ENCODE data around the gene SLC2A1. TPM values are rescaled to one million over a fixed set of nuclear protein-coding genes. Genes with fewer than 3 reads are reported as not detected.
A peak's percentile ranks its signal among the peaks of the same experiment; 100 is the strongest.
"Not testable (repeated sequence)": the region's sequence is repeated elsewhere in the genome, so short reads cannot be mapped to it uniquely, and the experiment has no call there.

SLC2A1 gene
- total RNA-seq, 4 donors from 2014 or later = 238 to 883 (median 448) TPM

DNA sequence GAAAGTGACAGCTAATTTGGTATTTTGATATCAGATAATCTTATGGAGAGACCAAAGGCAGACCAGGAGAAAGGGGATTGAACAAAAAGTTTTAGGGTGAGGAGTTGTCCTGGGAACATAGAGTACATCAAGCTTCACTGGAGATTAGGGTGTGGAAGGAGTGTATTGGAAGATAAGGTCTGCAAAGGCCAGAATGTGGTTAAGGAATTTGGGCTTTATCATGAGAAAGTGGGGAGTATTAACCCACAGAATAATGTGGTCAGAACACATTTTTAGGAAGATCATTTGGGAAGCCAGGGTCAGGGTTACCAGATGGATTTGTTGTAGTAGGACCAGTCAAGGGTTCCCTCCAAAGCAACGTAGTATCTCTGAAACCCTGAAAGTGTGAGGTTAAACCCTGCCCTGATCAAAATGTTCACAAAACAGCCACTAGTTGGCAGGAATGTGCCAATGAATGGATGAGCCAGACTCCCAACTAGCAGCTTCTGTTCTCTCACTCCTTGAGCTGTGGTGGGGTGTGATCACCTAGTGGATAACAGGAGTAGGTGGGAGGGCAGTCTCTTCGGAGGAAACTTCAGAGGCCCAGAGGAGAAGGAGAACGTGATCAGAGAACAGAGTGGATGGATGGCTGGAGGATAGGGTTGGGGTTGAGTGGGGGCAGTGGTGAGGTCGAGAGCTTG, 35.8 kb downstream of the SLC2A1 start:
- DNase-seq = no peak
- 16 to 24% methylated on average over 4 of the region's 4 CpGs for WGBS, 2 donors
- intact Hi-C loops (cut with DNase I) = no loop called here
- Histone ChIP-seq H3K27ac (peak overlapping the region; percentile 91 to 96 (median 94)), H3K36me3 (peaks cover 11 to 28% (median 18%) of the 10 kb centered on the region in 3 donors), H3K27me3 (no peaks in the 10 kb centered on the region), H3K4me1 (peaks cover 7 to 45% (median 11%) of the 10 kb centered on the region in 3 donors), H3K4me3 (no peak overlapping the region), H3K9me3 (no peaks in the 10 kb centered on the region)
- no peak for TF ChIP-seq POLR2A (IDR thresholded peaks at IDR 0.05)
- TF ChIP-seq, protein P1, sequence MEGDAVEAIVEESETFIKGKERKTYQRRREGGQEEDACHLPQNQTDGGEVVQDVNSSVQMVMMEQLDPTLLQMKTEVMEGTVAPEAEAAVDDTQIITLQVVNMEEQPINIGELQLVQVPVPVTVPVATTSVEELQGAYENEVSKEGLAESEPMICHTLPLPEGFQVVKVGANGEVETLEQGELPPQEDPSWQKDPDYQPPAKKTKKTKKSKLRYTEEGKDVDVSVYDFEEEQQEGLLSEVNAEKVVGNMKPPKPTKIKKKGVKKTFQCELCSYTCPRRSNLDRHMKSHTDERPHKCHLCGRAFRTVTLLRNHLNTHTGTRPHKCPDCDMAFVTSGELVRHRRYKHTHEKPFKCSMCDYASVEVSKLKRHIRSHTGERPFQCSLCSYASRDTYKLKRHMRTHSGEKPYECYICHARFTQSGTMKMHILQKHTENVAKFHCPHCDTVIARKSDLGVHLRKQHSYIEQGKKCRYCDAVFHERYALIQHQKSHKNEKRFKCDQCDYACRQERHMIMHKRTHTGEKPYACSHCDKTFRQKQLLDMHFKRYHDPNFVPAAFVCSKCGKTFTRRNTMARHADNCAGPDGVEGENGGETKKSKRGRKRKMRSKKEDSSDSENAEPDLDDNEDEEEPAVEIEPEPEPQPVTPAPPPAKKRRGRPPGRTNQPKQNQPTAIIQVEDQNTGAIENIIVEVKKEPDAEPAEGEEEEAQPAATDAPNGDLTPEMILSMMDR (IDR thresholded peaks at IDR 0.05) = peak; percentile 67 to 85 (median 72)

- H3K4me3 ChIP-seq = no peak overlapping the region
- intact Hi-C loops (cut with DNase I) = no loop called here
- peaks cover under 1 to 17% (median 7%) of the 10 kb centered on the region in 3 donors for H3K36me3 ChIP-seq
- TF ChIP-seq, protein P1 (IDR thresholded peaks at IDR 0.05) = no peak
- TF ChIP-seq POLR2A (IDR thresholded peaks at IDR 0.05) = no peak
- H3K27me3 ChIP-seq = no peaks in the 10 kb centered on the region
- 68 to 69% methylated on average over 4 of the region's 4 CpGs for WGBS, 2 donors
- H3K4me1 ChIP-seq = peaks cover 7 to 43% (median 11%) of the 10 kb centered on the region in 3 donors
- no peak for DNase-seq
- H3K27ac ChIP-seq = no peak overlapping the region
- no peaks in the 10 kb centered on the region for H3K9me3 ChIP-seq
Measured at GRCh38 chr1:42921769-42922168, 36.9 kb downstream of the SLC2A1 start.

DNA sequence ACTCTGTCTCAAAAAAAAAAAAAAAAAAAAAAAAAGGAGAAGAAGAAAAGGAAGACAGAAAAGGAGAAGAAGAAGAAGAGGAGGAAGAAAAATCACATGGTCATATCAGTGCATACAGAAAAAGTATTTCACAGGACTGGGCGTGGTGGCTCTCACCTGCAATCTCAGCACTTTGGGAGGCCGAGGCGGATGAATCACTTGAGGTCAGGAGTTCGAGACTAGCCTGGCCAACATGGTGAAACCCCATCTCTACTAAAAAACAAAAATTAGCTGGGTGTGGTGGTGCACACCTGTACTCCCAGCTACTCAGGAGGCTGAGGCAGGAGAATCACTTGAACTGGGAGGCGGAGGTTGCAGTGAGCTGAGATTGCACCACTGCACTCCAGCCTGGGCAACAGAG, 39.0 kb downstream of the SLC2A1 start:
- not testable (repeated sequence) for H3K27ac ChIP-seq, H3K36me3 ChIP-seq, H3K4me3 ChIP-seq, H3K27me3 ChIP-seq, H3K9me3 ChIP-seq, DNase-seq
- WGBS, 2 donors = 58 to 78% methylated on average over 5 of the region's 5 CpGs
- H3K4me1 ChIP-seq = peaks cover 0 to 33% (median 4%) of the 10 kb centered on the region in 3 donors
- intact Hi-C loops (cut with DNase I) = loop anchor here (5.0 kb wide), 1 partner anchor 153 kb away; no protein-coding TSS in a partner anchor

- no peak for DNase-seq
- Histone ChIP-seq H3K9me3 (peaks cover 0 to 6% (median 0%) of the 10 kb centered on the region in 3 donors), H3K4me3 (no peak overlapping the region), H3K27ac (no peak overlapping the region), H3K36me3 (no peaks in the 10 kb centered on the region), H3K4me1 (peaks cover 0 to 16% (median 4%) of the 10 kb centered on the region in 3 donors), H3K27me3 (peaks cover 0 to 4% (median 0%) of the 10 kb centered on the region in 4 donors)
- WGBS, 2 donors = 95 to 96% methylated on average over 3 of the region's 15 CpGs
- TF ChIP-seq, protein P1 (IDR thresholded peaks at IDR 0.05) = no peak
- no peak for TF ChIP-seq POLR2A (IDR thresholded peaks at IDR 0.05)
- intact Hi-C loops (cut with DNase I) = loop anchor here (5.0 kb wide), 1 partner anchor 155 kb away; no protein-coding TSS in a partner anchor
Measured at GRCh38 chr1:42917241-42917495, 41.5 kb downstream of the SLC2A1 start.

- no peak for DNase-seq
Measured at GRCh38 chr1:42915456-42915855, 43.2 kb downstream of the SLC2A1 start.

More at GRCh38 chr1:42915456-42915855, 43.2 kb downstream of the SLC2A1 start:
- TF ChIP-seq, protein P1 (IDR thresholded peaks at IDR 0.05) = no peak
- no peak for TF ChIP-seq POLR2A (IDR thresholded peaks at IDR 0.05)
- peaks cover 0 to 9% (median 8%) of the 10 kb centered on the region in 3 donors for H3K4me1 ChIP-seq
- peaks cover 0 to 4% (median 0%) of the 10 kb centered on the region in 4 donors for H3K27me3 ChIP-seq
- no peak overlapping the region for H3K4me3 ChIP-seq
- intact Hi-C loops (cut with DNase I) = loop anchor here (5.0 kb wide), 1 partner anchor 157 kb away; no protein-coding TSS in a partner anchor
- no peaks in the 10 kb centered on the region for H3K36me3 ChIP-seq
- 90 to 99% methylated on average over 3 of the region's 3 CpGs for WGBS, 2 donors
- H3K27ac ChIP-seq = no peak overlapping the region
- H3K9me3 ChIP-seq = peaks cover 0 to 6% (median 0%) of the 10 kb centered on the region in 3 donors
